RWPE1 (cell line): ENCODE data around the gene WDR82.
A peak's percentile ranks its signal among the peaks of the same experiment; 100 is the strongest.
"Not testable (repeated sequence)": the region's sequence is repeated elsewhere in the genome, so short reads cannot be mapped to it uniquely, and the experiment has no call there.

Experiments
- CTCF ChIA-PET: fragments of 350-600 bp; sonication (Branson Sonifier 250); formaldehyde crosslinking; extraction: SDS; loops from one replicate; lab custom pipeline; 2021; lab: Yijun Ruan, JAX
- POLR2A ChIA-PET: fragments of 400-600 bp; formaldehyde crosslinking; extraction: SDS; loops from one replicate; lab custom pipeline; 2020; ENCODE audit warnings: antibody characterized with exemption; ENCODE audit not compliant: low non-redundant PET; lab: Yijun Ruan, JAX
- DNase-seq: peaks from one replicate; pipeline ENCODE4 v3.0.0; 2012; ENCODE audit warnings: low spot score
- H3K27ac ChIP-seq: fragments of 450-650 bp; 2 replicates; pipeline ENCODE4 v1.5.1; 2017
- CTCF ChIP-seq: fragments of 450-650 bp; conservative IDR thresholded peaks from 2 replicates; pipeline ENCODE4 v1.5.1; 2017; ENCODE audit warnings: low read depth, mild to moderate bottlenecking

The WDR82 gene

GRCh38 chr3:52272831-52273230 lies 5.6 kb downstream of the WDR82 start:
- H3K27ac ChIP-seq: peak overlapping the region; percentile 46; the same call in 1 of the 2 replicates
- ChIA-PET CTCF (interaction anchor here (0.6 kb wide), 2 partner anchors 207 to 447 kb away, joined by 3 read pairs; no protein-coding TSS in a partner anchor), POLR2A (no interaction called here)
- no peak for TF ChIP-seq CTCF
- no peak for DNase-seq

GRCh38 chr3:52272172-52272571 lies 6.3 kb downstream of the WDR82 start:
- peak overlapping the region; percentile 37 for H3K27ac ChIP-seq
- CTCF ChIA-PET, DNase-seq, POLR2A ChIA-PET: not testable (repeated sequence)

- POLR2A ChIA-PET: interaction anchor here (0.7 kb wide), 1 partner anchor 17 kb away, joined by 3 read pairs; the partner anchor contains the start of gene GLYCTK
- H3K27ac ChIP-seq: peak overlapping the region; percentile 37; the same call in 1 of the 2 replicates
- DNase-seq: no peak
- TF ChIP-seq CTCF: no peak
- CTCF ChIA-PET: interaction anchor here (0.7 kb wide), 1 partner anchor 177 kb away, joined by 3 read pairs; no protein-coding TSS in a partner anchor
Measured at GRCh38 chr3:52270252-52270754, 8.1 kb downstream of the WDR82 start.

- H3K27ac ChIP-seq: peak overlapping the region; percentile 37; the same call in 1 of the 2 replicates
- CTCF ChIA-PET: no interaction called here
- no peak for TF ChIP-seq CTCF
- DNase-seq: no peak
- POLR2A ChIA-PET: interaction anchor here (0.7 kb wide), 1 partner anchor 18 kb away, joined by 3 read pairs; the partner anchor contains the start of gene GLYCTK
Measured at GRCh38 chr3:52269776-52270175, 8.7 kb downstream of the WDR82 start.

GRCh38 chr3:52268036-52268435 lies 10.4 kb downstream of the WDR82 start:
- CTCF ChIA-PET: interaction anchor here (0.7 to 0.9 kb wide), 2 partner anchors 10 to 48 kb away, joined by 3 read pairs; partner anchors contain the start of gene WDR82
- no peak for TF ChIP-seq CTCF
- H3K27ac ChIP-seq: no peak overlapping the region
- POLR2A ChIA-PET: no interaction called here
- DNase-seq: no peak

GRCh38 chr3:52265387-52265786 lies 13.1 kb downstream of the WDR82 start:
- DNase-seq: no peak
- ChIA-PET POLR2A (no interaction called here), CTCF (interaction anchor here (0.6 kb wide), 1 partner anchor 74 kb away, joined by 4 read pairs; no protein-coding TSS in a partner anchor)
- no peak overlapping the region for H3K27ac ChIP-seq
- no peak for TF ChIP-seq CTCF

GRCh38 chr3:52262447-52262846 lies 16.0 kb downstream of the WDR82 start:
- ChIA-PET POLR2A (no interaction called here), CTCF (no interaction called here)
- no peak overlapping the region for H3K27ac ChIP-seq
- no peak for DNase-seq
- no peak for TF ChIP-seq CTCF
